Hematopoietic multipotent progenitor cell (in vitro differentiated cells): ENCODE data around the gene MINDY4B. TPM values are rescaled to one million over a fixed set of nuclear protein-coding genes. Genes with fewer than 3 reads are reported as not detected.

Experiments
- DNase-seq, 3 donors: peaks; one replicate each; pipeline ENCODE4 v3.0.0-alpha.2; 2011 to 2015; ENCODE audit warnings: low read depth in 2 of 3, low spot score in 2 of 3
- total RNA-seq: library from RNA; depleted of rRNA; stranded (reverse); fragments of >200 nt; gene quantifications from one replicate; pipeline ENCODE4 v1.2.3, GENCODE V29; 2012

MINDY4B gene
- total RNA-seq, 1 donor = not detected

DNA sequence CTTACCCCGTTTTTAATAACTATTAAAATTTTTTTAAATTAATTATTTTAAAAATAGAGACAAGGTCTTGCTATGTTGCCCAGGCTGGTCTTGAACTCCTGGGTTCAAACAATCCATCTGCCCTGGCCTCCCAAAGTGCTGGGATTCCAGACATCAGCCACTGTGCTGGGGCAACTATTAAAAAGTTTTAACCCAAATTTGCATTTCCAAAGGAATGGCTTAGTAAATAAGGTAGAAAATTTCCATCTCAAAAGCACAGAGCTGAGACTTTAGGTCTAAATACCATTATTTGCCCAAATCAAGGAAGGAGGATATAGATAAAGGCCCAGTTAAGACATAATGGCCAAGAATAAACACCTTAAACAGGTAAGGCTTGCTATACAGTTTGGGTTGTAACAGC, 56.4 kb downstream of the MINDY4B start:
- no peak for DNase-seq

DNA sequence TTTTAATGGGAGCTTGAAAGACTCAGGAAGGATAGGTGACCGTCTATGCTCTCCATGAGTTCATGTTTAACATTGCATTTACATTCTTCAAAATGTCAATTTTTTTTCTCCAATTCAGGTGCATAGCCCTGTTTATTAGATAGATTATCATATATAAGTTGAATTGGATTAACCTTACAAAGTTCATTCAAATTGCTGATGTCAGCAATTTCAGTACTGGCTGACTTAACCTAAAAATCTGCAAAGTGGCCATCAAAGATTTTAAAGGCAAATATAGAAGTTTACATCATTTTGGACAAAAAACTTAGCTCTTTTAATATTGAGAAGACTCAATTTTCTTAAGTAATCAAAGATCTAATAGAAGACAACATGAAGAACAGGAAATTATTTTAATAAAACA, 57.8 kb downstream of the MINDY4B start:
- no peak for DNase-seq

GRCh38 chr3:150844484-150844883, 60.8 kb downstream of the MINDY4B start:
- no peak for DNase-seq

DNA sequence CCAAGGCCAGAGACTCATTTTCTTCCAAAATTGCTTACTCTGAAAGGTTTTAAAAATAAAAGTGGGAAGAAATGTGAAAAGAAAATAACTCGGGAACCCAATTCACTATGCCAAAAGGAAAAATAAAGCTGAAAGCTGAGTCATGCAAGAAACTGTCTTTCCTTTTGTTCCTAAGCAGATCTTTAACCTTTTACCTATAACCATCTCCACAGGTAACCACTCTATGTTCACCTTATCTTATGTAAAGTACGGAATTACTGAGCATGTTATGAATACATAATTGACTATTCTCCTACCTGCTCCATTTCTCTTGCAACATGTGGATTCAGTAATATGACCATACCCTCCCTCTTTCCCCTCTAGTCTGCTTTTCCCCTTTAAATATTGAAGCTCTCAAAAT, 62.0 kb downstream of the MINDY4B start:
- no peak for DNase-seq

DNA sequence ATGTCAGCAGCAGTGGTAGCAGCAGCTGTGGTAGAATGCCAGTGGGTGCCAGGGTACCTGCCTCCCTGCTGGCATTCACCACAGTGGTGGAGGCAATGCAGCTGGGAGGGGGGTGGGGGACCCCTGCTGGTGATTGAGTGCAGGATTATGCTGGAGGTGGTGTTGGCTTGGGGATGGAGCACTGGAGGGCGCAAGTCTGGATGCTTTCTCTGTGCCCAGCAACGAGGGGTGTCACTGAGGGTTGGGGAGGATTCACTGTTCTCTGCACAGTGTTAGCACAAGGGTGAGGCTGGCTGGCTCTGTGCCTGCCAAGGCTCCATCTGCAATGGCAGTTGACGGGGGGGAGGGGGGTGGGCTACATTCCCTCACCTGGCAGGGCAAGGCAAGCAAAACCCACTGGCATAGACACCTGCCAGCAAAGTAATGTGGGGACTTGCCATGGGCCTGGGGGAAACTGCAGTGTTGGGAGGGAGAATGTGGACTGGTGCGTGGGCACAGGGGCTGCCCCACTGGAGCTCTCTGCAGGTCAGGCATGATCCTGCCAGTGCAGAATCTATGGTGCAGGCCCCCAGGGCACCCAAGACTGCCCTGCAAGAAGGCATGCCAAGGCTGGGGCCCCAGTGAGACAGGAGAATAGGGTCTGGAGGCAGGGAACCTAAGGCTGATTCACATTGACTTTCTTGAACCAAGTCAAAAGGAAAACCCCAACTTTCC, 64.3 kb downstream of the MINDY4B start:
- peak in 1 of 3 donors; percentile 12 for DNase-seq

GRCh38 chr3:150830745-150831144, 74.5 kb downstream of the MINDY4B start:
- no peak for DNase-seq

- peak in 1 of 3 donors; percentile 33 for DNase-seq
These were observed 75.1 kb downstream of the MINDY4B start for GRCh38 chr3:150830094-150830681.

GRCh38 chr3:150829408-150829807, 75.8 kb downstream of the MINDY4B start:
- no peak for DNase-seq

GRCh38 chr3:150828997-150829396, 76.2 kb downstream of the MINDY4B start:
- DNase-seq = no peak

DNA sequence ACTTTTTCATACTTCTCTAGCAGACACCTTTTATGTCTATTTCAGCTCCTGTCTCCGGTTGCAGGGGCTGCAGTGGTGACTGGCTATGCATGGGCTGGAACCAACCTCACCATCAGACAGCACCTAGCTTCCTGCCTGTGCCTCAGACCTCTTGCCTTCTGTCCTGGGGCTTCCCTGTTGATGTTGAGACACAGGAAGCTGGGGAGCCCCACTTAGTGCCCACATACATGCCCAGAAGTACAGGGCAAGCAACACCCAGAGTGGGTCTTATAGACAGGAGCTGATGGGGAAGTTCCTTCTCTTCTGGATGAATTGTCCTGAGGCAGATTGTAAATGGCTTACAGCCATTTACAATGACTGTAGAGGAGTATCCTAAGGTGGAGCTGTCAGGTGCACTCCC, 77.0 kb downstream of the MINDY4B start:
- no peak for DNase-seq

GRCh38 chr3:150826466-150827282, 78.6 kb downstream of the MINDY4B start:
- DNase-seq = no peak

GRCh38 chr3:150825916-150826377, 79.3 kb downstream of the MINDY4B start:
- no peak for DNase-seq

DNA sequence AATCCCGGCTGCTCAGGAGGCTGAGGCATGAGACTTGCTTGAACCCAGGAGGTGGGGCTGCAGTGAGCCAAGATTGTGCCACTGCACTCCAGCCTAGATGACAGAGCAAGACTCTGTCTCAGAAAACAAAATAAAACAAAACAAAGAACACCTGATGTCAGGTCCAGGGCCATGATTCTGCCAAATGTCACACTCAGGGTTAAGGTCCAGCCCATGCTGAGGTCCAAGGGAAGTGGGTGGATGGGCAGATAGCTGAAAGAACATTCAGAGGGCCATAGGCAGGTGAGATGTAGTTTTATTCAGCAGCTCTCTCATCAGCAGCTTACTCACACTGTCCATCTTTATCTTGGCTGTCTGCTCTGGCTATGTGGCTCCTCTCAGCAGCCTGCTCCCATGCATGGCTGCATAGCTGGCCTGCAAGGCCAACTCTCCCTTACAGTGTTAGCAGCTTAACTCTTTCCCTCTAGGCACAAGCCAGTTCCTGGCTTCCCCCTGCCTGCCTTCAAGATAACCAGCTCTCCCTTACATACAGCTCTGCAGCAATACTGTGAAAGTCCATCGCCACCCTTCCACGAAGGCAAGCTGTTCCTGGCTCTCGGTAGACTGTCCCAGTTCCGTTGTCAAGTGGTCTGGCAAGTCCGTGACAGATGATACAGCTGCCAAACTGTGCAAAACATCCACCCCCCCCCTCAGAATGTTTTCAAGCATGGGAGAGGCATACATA, 79.9 kb downstream of the MINDY4B start:
- no peak for DNase-seq

- DNase-seq = no peak
These were observed 82.0 kb downstream of the MINDY4B start for GRCh38 chr3:150823277-150823676.

GRCh38 chr3:150822636-150823035, 82.6 kb downstream of the MINDY4B start:
- DNase-seq = no peak

Other genes with a start within 250 kb of the MINDY4B start
- gene ERICH6, start 201.5 kb downstream of the MINDY4B start, total RNA-seq = not detected
- gene SIAH2, start 142.3 kb downstream of the MINDY4B start, total RNA-seq = 151 TPM
- not detected for gene CLRN1, start 67.3 kb upstream of the MINDY4B start, total RNA-seq
- 47.9 TPM for gene MED12L, start 180.2 kb upstream of the MINDY4B start, total RNA-seq